ENCODE measurements around the gene UCP2.

The UCP2 gene

DNA sequence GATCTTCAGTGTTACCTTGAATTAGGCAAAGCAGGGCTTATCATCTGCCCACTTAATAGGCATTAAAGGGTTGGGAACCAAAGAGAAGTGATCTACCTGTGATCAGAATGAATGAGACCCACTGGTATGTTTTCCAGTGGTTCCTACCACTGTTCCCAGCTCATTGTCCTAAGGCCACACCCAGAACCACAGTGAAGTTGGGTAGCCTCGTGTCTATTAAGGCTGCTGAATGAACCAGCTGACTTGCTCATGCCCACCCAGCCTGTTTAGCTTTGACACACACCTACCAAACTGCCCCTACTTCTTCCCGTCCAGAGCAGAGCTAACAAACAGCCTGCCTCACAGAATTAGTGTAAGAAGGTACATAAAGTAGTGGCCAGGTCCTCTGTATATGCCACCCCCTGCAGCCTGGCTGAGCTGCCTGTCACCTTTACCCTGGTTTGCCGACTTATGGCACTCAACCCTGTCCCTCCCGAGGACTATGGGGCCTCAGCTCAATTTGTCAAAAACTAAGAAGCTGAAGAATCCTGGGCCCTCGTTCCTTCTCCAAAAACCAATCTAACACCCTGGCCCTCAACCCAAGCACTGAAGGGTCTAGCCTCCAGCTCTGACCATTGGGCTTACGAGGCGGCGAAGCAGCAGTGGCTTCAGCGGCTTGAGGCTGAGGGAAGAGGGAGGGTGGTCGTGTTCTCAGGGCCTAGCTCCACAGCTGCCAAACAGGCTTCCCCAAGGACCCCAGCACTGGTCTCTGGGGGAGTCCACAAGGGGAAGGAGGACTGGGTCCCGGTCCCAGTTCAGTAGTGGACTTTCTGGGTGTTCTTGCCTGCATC lies 9.8 kb downstream of the UCP2 start:
- in situ Hi-C loops (cut with HindIII; ENCODE audit: low sequenced_read_pairs): no loop called here

- in situ Hi-C loops (cut with HindIII; ENCODE audit: low sequenced_read_pairs): no loop called here
These were observed 10.5 kb downstream of the UCP2 start for GRCh38 chr11:73972187-73972586.

GRCh38 chr11:73971175-73971719 lies 11.4 kb downstream of the UCP2 start:
- in situ Hi-C loops (cut with HindIII; ENCODE audit: low sequenced_read_pairs): no loop called here

- in situ Hi-C loops (cut with HindIII; ENCODE audit: low sequenced_read_pairs): no loop called here
These were observed 12.4 kb downstream of the UCP2 start for GRCh38 chr11:73969991-73970800.

DNA sequence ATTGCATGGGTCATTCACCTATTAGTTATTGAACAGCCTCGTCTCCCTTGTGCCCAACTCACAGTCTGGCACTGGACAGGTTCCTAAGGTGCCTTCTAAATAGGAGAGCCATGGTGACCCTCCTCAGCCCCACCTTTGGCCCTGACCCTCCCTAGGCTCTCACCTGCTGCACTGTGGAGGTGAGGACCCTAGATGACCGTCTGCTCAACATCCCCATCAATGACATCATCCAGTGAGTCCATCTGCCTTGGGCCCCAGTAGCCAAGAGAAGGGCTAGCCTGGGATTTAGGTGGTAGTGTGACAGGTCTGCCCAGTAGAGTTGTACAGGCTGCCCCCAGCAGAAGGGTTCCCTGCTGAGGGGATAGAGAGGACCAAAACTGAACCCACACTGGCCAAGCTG lies 13.6 kb downstream of the UCP2 start:
- in situ Hi-C loops (cut with HindIII; ENCODE audit: low sequenced_read_pairs): no loop called here

DNA sequence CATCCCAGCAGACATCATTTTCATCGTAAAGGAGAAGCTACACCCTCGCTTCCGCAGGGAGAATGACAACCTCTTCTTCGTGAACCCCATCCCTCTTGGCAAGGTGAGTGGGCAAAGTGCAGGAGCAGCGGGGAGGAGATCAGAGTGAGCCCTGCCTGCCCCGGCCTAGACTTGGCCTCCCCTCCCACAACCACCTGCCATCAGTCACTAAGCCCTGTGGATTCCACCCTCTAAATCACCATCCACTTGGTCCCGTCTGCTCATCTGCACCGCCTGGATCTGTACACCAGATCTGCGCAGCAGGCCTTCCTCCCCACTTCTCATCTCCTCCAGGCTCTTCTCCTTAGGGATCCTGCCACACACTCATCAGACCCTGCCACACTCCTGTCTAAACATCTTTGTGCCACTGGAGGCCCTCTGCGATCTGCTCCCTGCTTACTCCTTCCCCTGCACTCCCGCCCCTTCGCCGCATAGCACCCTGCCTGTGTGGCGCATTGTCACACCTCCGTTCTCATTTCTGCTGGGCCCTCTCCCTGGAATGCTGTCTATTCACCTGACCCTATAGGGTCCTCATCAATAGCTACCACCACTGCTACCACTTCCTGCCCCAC lies 14.2 kb downstream of the UCP2 start:
- in situ Hi-C loops (cut with HindIII; ENCODE audit: low sequenced_read_pairs): no loop called here

GRCh38 chr11:73965764-73966121 lies 16.9 kb downstream of the UCP2 start:
- in situ Hi-C loops (cut with HindIII; ENCODE audit: low sequenced_read_pairs): no loop called here

DNA sequence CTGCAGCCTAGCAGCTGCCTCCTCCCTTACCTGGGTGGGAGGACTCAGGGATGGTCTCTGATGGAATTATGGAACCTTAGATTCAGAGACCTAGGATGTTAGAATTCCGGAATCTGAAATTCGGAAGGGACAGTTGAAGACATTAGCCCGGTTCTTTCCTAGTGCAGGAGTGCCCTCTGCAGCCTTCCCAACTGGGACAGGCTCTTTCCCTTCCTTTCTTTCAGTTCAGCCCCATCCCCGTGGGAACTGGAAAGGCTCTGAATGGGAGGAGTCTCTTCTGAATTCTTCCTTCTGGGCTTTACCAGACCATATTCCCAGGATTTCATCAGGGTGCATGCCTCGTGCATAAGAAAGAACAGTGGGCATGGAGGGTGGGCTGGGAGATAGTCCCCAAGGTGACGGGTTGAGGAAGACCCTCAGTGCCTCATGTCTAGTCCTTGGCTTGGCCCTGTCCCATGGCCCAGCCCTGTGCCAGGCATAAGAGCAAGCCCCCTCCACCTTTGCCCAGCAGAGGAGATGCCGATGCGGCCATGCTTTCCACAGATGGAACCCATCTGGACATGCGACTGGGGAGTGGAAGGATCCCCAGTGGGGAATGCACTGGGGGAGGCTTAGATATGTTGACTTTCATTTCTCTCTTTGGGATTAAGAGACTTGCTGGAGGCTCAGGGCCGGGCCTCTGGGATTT lies 17.4 kb downstream of the UCP2 start:
- in situ Hi-C loops (cut with HindIII; ENCODE audit: low sequenced_read_pairs): no loop called here

DNA sequence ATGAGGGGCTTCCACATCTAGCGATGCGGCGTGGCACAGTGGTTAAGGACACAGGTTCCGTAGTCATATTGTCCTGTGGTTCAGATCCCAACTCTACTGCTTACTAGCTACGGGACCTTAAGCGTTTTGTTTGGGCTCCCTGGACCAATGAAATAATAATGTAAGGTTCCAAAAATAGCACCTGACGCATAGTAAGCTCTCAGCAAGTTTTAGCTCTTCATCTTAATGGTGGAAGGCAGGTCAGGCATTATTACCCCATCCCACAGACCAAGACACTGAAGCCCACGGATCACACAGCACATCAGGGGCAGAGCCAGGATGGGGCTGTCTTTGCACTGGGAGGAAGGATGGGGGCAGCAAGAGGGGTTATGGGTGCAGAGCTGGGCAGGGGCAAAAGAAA lies 18.8 kb downstream of the UCP2 start:
- in situ Hi-C loops (cut with HindIII; ENCODE audit: low sequenced_read_pairs): no loop called here

- in situ Hi-C loops (cut with HindIII; ENCODE audit: low sequenced_read_pairs): no loop called here
These were observed 20.4 kb downstream of the UCP2 start for GRCh38 chr11:73962101-73962705.

- in situ Hi-C loops (cut with HindIII; ENCODE audit: low sequenced_read_pairs): no loop called here
These were observed 21.3 kb downstream of the UCP2 start for GRCh38 chr11:73961321-73961720.

GRCh38 chr11:73958521-73959141 lies 24.0 kb downstream of the UCP2 start:
- in situ Hi-C loops (cut with HindIII; ENCODE audit: low sequenced_read_pairs): no loop called here

DNA sequence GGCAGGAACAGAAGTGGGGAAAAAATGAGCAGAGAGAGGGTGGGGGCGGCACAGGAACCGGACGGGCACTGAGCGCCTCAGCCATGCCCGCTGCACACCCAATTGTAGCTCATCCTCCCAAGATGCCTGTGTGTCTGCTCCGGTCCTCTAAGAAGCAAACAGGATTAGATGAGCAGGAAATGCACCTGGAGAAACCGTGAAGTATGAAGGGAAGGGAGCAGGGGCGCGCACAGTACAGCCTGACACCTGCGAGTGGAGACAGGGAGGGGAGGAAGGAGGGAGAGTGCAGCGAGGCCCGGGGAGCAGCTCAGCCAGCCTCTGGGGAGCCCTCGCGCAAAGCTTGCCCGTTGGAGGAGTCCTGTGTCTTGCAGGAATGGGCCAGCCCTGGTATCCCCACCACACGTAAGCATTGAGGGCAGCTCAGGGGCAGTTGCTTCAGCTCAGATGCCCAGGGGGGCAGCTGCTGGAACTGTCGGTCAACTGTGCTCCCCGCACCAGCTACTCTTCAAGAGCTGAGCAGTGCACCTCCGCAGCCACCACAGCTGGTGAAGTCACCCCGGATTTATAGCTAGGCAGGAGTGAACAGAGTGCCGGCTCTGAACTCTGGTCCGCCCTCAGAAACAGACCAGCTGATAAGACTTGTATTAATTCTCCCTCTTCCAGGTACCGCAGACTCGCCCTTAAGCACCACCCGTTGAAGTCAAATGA lies 24.8 kb downstream of the UCP2 start:
- in situ Hi-C loops (cut with HindIII; ENCODE audit: low sequenced_read_pairs): no loop called here

GRCh38 chr11:73956876-73957653 lies 25.6 kb downstream of the UCP2 start:
- in situ Hi-C loops (cut with HindIII; ENCODE audit: low sequenced_read_pairs): no loop called here

DNA sequence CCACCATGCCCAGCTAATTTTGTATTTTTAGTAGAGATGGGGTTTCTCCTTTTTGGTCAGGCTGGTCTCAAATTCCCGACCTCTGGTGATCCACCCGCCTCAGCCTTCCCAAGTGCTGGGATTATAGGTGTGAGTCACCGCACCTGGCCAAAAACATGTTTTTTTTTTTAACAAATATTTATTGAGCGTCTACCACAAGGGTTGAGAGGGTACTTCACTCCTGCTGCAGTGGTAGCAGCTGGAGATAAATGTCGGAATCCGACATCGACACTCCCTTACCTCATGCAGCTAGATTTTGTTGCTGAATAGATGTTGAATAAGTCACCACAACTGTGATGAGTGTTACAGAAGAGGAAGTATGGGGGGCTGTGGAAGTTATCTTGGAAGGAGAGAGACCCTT lies 30.8 kb downstream of the UCP2 start:
- in situ Hi-C loops (cut with HindIII; ENCODE audit: low sequenced_read_pairs): no loop called here

- in situ Hi-C loops (cut with HindIII; ENCODE audit: low sequenced_read_pairs): no loop called here
These were observed 31.6 kb downstream of the UCP2 start, which contains the start of gene DNAJB13 for GRCh38 chr11:73950869-73951710. DNAJB13 (plus strand) TSS chr11:73951026; CDS start chr11:73951070, 44 bp downstream.

DNA sequence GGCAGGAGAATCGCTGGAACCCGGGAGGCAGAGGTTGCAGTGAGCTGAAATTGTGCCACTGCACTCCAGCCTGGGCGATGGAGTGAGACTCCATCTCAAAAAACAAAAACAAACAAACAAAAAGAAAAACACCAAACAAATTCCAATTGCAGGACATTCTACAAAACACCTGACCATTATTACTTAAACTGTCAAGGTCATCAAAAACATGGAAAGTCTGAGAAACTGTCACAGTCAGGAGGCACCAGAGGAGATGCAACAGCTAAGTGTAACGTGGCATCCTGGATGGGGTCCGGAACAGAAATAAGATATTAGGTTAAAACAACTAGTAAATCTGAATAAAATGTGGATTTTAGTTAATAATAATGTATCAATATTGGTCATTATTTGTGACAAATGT lies 32.7 kb downstream of the UCP2 start:
- in situ Hi-C loops (cut with HindIII; ENCODE audit: low sequenced_read_pairs): no loop called here

GRCh38 chr11:73949246-73949645 lies 33.4 kb downstream of the UCP2 start:
- in situ Hi-C loops (cut with HindIII; ENCODE audit: low sequenced_read_pairs): no loop called here
